Peyer's patch (tissue), 4 donors: ENCODE results near the gene MAML3.

ENCODE experiments used
- CTCF ChIP-seq, 6 experiments: fragments of 450-650 bp in 4 of 6; fragments of 200-600 bp in 2 of 6; sonication (generic) in 1 of 6; IDR thresholded peaks; one replicate each; pipeline ENCODE4 v1.5.1; 2017 to 2019; ENCODE audit warnings: antibody characterized with exemption in 6 of 6, mild to moderate bottlenecking in 3 of 6, moderate library complexity in 1 of 6
- POLR2A ChIP-seq, 2 donors: fragments of 450-650 bp; IDR thresholded peaks; one replicate each; pipeline ENCODE4 v1.5.1; 2017; ENCODE audit warnings: antibody characterized with exemption in 2 of 2, mild to moderate bottlenecking in 2 of 2, moderate library complexity in 2 of 2

- TF ChIP-seq POLR2A (IDR thresholded peaks at IDR 0.05) (no peak), CTCF (IDR thresholded peaks at IDR 0.05) (no peak)
Measured at GRCh38 chr4:139863531-139863930, 290.5 kb downstream of the MAML3 start.
